A673 (cell line): Measurements from ENCODE around the gene SEL1L.

Experiments used
- CTCF ChIP-seq: fragments of 300-800, 200-600 bp; sonication (generic); conservative IDR thresholded peaks from 2 replicates; pipeline ENCODE4 v1.5.1; 2017; ENCODE audit warnings: low read depth, mild to moderate bottlenecking, antibody characterized with exemption, low read length, moderate library complexity, mixed read lengths
- EZH2 ChIP-seq: fragments of 200-600 bp; sonication (generic); IDR thresholded peaks from 2 replicates; pipeline ENCODE4 v1.6.1; 2017; ENCODE audit warnings: borderline replicate concordance, low read depth, mild to moderate bottlenecking, mixed read lengths, antibody characterized with exemption, low read length; ENCODE audit not compliant: poor library complexity, severe bottlenecking

GRCh38 chr14:81429028-81429427 is 104.6 kb downstream of the SEL1L start:
- TF ChIP-seq EZH2 (no peak), CTCF (no peak)
